ENCODE data around the gene CACNB3.

DNA sequence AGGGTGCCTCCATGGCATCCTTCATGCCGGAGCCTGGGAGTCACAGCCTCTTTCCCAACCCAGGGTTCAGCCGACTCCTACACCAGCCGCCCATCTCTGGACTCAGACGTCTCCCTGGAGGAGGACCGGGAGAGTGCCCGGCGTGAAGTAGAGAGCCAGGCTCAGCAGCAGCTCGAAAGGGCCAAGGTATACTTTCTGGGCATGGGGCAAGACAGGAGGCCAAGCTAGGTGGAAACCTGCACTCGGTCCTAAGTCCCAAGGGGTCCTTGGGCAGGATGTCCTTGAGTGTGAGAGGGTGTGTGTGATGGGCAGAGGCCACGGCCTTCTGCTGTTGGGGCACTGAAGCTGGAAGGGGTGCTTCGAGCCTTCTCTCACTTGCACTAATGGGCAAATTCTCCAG, 5.0 kb downstream of the CACNB3 start:
- TF ChIP-seq, protein P1, sequence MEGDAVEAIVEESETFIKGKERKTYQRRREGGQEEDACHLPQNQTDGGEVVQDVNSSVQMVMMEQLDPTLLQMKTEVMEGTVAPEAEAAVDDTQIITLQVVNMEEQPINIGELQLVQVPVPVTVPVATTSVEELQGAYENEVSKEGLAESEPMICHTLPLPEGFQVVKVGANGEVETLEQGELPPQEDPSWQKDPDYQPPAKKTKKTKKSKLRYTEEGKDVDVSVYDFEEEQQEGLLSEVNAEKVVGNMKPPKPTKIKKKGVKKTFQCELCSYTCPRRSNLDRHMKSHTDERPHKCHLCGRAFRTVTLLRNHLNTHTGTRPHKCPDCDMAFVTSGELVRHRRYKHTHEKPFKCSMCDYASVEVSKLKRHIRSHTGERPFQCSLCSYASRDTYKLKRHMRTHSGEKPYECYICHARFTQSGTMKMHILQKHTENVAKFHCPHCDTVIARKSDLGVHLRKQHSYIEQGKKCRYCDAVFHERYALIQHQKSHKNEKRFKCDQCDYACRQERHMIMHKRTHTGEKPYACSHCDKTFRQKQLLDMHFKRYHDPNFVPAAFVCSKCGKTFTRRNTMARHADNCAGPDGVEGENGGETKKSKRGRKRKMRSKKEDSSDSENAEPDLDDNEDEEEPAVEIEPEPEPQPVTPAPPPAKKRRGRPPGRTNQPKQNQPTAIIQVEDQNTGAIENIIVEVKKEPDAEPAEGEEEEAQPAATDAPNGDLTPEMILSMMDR (IDR thresholded peaks at IDR 0.05), result no peak
- TF ChIP-seq EZH2phosphoT487 (IDR thresholded peaks at IDR 0.05) (no peak), EZH2 (IDR thresholded peaks at IDR 0.05) (no peak)

All from neural progenitor cell (in vitro differentiated cells).